Esophagus squamous epithelium (tissue), 4 donors: Measurements from ENCODE around the gene ARID2.

Experiments used
- POLR2A ChIP-seq, 4 donors: fragments of 450-650 bp; IDR thresholded peaks; one replicate each; pipeline ENCODE4 v1.6.1; 2017; ENCODE audit warnings: antibody characterized with exemption in 4 of 4, mild to moderate bottlenecking in 4 of 4, moderate library complexity in 3 of 4
- TF ChIP-seq, protein P1 (sequence below), 6 experiments: fragments of 450-650 bp in 4 of 6; fragments of 200-600 bp in 2 of 6; sonication (generic) in 2 of 6; IDR thresholded peaks; one replicate each; pipeline ENCODE4 v1.5.1; 2016 to 2019; ENCODE audit warnings: antibody characterized with exemption in 6 of 6, mild to moderate bottlenecking in 4 of 6, moderate library complexity in 4 of 6

DNA sequence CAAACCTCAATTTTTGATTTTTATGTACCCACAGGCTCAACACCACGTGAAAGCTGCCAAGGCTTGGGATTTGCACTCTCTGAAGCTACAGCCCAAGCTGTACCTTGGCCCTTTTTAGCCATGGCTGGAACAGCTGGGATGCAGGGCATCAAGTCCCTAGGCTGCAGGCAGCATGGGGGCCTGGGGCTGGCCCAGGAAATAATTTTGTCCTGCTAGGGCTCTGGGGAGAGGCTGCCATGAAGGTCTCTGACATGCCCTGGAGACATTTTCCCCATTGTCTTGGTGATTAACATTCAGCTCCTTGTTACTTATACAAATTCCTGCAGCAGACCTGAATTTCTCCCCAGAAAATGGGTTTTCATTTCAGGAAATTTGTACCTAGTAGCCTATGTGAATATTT lies 157.2 kb downstream of the ARID2 start:
- no peak for TF ChIP-seq POLR2A (IDR thresholded peaks at IDR 0.05)
- TF ChIP-seq, protein P1, sequence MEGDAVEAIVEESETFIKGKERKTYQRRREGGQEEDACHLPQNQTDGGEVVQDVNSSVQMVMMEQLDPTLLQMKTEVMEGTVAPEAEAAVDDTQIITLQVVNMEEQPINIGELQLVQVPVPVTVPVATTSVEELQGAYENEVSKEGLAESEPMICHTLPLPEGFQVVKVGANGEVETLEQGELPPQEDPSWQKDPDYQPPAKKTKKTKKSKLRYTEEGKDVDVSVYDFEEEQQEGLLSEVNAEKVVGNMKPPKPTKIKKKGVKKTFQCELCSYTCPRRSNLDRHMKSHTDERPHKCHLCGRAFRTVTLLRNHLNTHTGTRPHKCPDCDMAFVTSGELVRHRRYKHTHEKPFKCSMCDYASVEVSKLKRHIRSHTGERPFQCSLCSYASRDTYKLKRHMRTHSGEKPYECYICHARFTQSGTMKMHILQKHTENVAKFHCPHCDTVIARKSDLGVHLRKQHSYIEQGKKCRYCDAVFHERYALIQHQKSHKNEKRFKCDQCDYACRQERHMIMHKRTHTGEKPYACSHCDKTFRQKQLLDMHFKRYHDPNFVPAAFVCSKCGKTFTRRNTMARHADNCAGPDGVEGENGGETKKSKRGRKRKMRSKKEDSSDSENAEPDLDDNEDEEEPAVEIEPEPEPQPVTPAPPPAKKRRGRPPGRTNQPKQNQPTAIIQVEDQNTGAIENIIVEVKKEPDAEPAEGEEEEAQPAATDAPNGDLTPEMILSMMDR (IDR thresholded peaks at IDR 0.05), result no peak
